ENCODE measurements around the gene FGD4.

The FGD4 gene

GRCh38 chr12:32407795-32408194, 8.4 kb downstream of the FGD4 start:
- no peak for DNase-seq (ENCODE audit: low spot score)

- DNase-seq (ENCODE audit: low spot score) = no peak
These were observed 14.1 kb downstream of the FGD4 start for GRCh38 chr12:32413412-32413811.

GRCh38 chr12:32418221-32418620, 18.9 kb downstream of the FGD4 start:
- DNase-seq (ENCODE audit: low spot score) = no peak

GRCh38 chr12:32418903-32419519, 19.7 kb downstream of the FGD4 start:
- DNase-seq (ENCODE audit: low spot score) = no peak

GRCh38 chr12:32419520-32419960, 20.2 kb downstream of the FGD4 start:
- DNase-seq (ENCODE audit: low spot score) = no peak

- no peak for DNase-seq (ENCODE audit: low spot score)
These were observed 21.0 kb downstream of the FGD4 start for GRCh38 chr12:32420356-32420755.

GRCh38 chr12:32423559-32423958, 24.2 kb downstream of the FGD4 start:
- no peak for DNase-seq (ENCODE audit: low spot score)

GRCh38 chr12:32431025-32431424, 31.7 kb downstream of the FGD4 start:
- DNase-seq (ENCODE audit: low spot score) = no peak

GRCh38 chr12:32435921-32436705, 36.8 kb downstream of the FGD4 start:
- DNase-seq (ENCODE audit: low spot score) = no peak

GRCh38 chr12:32437095-32437515, 37.7 kb downstream of the FGD4 start:
- DNase-seq (ENCODE audit: low spot score) = no peak

- DNase-seq (ENCODE audit: low spot score) = no peak
These were observed 40.9 kb downstream of the FGD4 start for GRCh38 chr12:32440120-32440865.

GRCh38 chr12:32443491-32443890, 44.1 kb downstream of the FGD4 start:
- DNase-seq (ENCODE audit: low spot score) = no peak

GRCh38 chr12:32444895-32445294, 45.5 kb downstream of the FGD4 start:
- no peak for DNase-seq (ENCODE audit: low spot score)

- no peak for DNase-seq (ENCODE audit: low spot score)
These were observed 46.0 kb downstream of the FGD4 start for GRCh38 chr12:32445356-32445755.

- no peak for DNase-seq (ENCODE audit: low spot score)
These were observed 47.2 kb downstream of the FGD4 start for GRCh38 chr12:32446316-32447119.

GRCh38 chr12:32448586-32448985, 49.2 kb downstream of the FGD4 start:
- no peak for DNase-seq (ENCODE audit: low spot score)

- DNase-seq (ENCODE audit: low spot score) = no peak
These were observed 51.0 kb downstream of the FGD4 start for GRCh38 chr12:32450363-32450762.

GRCh38 chr12:32450768-32451167, 51.4 kb downstream of the FGD4 start:
- DNase-seq (ENCODE audit: low spot score) = no peak

- DNase-seq (ENCODE audit: low spot score) = no peak
These were observed 52.5 kb downstream of the FGD4 start for GRCh38 chr12:32451816-32452215.

- no peak for DNase-seq (ENCODE audit: low spot score)
These were observed 54.7 kb downstream of the FGD4 start for GRCh38 chr12:32454075-32454474.

- DNase-seq (ENCODE audit: low spot score) = no peak
These were observed 55.5 kb downstream of the FGD4 start for GRCh38 chr12:32454866-32455265.

- peak; percentile 39 for DNase-seq (ENCODE audit: low spot score)
These were observed 56.3 kb downstream of the FGD4 start for GRCh38 chr12:32455607-32456071.

All from HuH-7 (cell line).